ENCODE results near the gene LPGAT1.
"Not testable (repeated sequence)": the region's sequence is repeated elsewhere in the genome, so short reads cannot be mapped to it uniquely, and the experiment has no call there.

The LPGAT1 gene

DNA sequence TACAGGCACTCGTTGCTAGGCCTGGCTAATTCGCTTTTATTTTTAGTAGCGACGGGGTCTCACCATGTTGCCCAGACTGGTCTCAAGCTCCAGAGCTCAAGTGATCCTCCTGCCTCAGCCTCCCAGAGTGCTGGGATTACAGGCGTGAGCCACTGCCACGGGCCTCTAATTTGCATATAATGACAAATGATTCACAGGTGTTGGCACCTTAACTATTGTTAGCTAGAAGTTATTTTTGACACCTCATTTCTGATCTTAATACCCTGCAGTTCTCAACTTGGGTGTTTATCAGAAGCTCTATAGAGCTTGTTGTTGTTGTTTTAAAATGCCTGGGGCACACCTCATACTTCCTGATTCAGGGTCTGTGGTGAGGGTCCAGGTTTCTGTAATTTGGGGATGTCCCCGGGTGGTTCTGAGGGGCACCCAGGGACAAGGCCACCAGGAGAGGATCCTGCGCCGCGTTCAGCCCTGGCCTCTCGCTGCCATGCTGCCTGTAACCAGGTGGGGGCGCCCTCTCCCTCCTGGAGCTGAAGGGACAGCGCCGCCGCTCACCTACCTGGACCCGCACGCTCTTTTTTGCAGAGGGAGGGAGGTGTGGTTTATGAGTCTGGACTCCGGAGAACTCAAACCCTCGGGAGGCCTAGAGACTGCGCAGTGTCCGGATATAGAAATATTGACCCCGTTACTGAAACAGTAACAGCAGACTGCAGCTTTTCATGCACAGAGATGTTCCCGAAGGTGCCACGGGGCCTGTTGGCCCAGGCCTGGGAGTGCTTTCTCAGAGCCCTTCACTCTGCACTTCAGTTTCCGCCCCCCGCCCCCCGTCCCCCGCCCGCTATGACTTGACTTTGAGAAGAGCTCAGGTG, 132.2 kb downstream of the LPGAT1 start:
- peak; percentile 83 for DNase-seq

DNA sequence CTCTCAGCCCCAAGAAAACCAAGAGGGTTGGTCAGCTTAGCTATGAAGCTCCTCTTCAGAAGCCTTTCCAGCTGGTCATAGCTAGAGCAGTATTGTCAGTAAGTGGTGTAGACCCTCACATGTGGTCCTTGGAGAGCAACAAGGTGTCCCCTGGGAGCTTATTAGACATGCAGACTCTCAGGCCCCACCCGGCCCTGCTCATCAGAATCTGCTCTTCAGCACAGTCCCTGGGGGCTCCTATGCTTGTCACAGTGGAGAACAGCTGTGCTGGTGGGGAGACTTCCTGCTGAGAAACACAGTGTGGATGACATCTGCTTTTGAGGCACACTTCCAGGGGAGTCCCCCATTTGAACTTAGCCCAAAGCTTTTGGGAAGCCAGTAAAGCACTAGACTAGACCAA, 133.2 kb downstream of the LPGAT1 start:
- no peak for DNase-seq

DNA sequence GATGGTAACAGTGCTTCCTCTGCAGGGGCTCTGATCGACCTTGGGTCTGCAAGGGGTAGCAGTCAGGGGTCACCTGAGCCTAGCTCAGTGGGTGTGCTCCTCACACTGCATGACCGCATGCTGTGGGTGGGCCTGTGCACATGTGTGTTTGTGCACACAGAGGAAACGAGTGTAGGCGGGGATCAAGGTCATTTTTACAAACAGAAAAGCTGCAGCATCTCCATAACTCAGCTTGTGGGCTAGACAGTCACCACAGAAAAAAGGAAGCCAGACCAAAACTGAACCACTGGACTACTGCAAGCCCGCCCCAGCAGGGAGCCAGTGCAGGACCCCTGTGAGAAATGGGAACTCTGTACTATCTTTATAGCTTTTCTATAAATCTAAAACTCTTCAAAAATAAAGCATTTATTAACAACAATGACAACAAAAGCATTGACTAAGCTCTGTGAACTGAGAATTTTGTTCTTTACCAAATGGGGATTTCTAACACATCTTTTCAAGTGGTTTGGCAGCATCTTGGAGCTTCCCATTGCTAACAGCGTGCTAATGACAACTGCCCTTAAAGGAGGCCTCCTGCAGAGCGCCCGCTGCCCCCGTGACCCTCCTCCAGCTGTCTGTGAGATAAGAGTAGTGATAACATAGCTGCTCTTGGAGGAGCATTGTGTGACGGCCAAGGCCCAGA, 135.3 kb downstream of the LPGAT1 start:
- peak; percentile 11 for DNase-seq

DNA sequence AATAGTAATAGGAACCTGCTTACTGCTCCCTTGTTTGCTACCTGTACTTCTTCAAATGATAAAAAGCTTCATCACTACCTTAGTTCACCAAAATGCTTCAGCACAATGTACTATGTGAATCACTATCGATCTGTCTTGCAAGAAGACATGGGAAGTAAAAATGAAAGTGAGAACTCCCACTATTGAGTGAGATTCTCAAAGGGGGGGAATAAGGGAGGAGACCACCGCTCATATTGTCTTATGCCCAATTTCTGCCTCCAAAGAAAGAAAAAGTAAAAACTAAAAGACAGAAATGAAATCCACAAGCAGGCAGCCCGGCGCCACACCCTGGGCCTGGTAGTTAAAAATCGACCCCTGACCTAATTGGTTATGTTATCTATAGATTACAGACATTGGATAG, 136.7 kb downstream of the LPGAT1 start:
- DNase-seq: not testable (repeated sequence)
